ENCODE results near the gene CTIF.

CTIF gene

DNA sequence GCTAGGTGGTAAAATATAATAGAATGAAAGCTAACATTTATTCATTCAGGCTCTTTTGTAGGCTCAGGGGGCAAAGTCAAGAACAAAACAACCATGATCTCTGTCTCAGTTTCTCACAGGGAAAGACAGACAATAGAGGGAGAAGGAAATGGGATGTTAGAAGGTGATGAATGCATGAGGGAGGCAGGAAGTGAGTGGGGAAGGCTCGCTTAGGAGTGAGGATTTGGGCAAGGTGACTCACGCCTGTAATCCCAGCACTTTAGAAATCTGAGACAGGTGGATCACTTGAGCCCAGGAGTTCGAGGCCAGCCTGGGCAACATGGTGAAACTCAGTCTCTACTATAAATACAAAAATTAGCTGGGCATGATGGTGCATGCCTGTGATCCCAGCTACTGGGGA lies 88.4 kb downstream of the CTIF start:
- Histone ChIP-seq H3F3A (ENCODE audit: insufficient read depth) (peaks cover 14% of the 10 kb centered on the region), H2AFZ (ENCODE audit: low read depth, low read length, severe bottlenecking) (no peak overlapping the region), H3K27me3 (ENCODE audit: low read length) (no peaks in the 10 kb centered on the region), H3K36me3 (ENCODE audit: low read length) (no peaks in the 10 kb centered on the region), H4K20me1 (ENCODE audit: low read depth, low read length) (no peaks in the 10 kb centered on the region), H3K4me3 (ENCODE audit: insufficient read depth, low read length, poor library complexity, severe bottlenecking) (no peak overlapping the region), H3K9ac (ENCODE audit: low read length) (no peak overlapping the region), H3K9me3 (ENCODE audit: insufficient read depth, low read length) (no peaks in the 10 kb centered on the region), H3K9me2 (replicated peaks; ENCODE audit: insufficient read depth, low read length) (no peaks in the 10 kb centered on the region), H3K79me2 (ENCODE audit: insufficient read depth, low read length) (no peaks in the 10 kb centered on the region), H3K27ac (ENCODE audit: low read depth, low read length) (no peak overlapping the region), H3K4me2 (ENCODE audit: low read depth, low read length, poor library complexity, severe bottlenecking) (no peak overlapping the region)
- TF ChIP-seq, protein P1, sequence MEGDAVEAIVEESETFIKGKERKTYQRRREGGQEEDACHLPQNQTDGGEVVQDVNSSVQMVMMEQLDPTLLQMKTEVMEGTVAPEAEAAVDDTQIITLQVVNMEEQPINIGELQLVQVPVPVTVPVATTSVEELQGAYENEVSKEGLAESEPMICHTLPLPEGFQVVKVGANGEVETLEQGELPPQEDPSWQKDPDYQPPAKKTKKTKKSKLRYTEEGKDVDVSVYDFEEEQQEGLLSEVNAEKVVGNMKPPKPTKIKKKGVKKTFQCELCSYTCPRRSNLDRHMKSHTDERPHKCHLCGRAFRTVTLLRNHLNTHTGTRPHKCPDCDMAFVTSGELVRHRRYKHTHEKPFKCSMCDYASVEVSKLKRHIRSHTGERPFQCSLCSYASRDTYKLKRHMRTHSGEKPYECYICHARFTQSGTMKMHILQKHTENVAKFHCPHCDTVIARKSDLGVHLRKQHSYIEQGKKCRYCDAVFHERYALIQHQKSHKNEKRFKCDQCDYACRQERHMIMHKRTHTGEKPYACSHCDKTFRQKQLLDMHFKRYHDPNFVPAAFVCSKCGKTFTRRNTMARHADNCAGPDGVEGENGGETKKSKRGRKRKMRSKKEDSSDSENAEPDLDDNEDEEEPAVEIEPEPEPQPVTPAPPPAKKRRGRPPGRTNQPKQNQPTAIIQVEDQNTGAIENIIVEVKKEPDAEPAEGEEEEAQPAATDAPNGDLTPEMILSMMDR (IDR thresholded peaks at IDR 0.05; ENCODE audit: insufficient read depth, low read length, poor library complexity, severe bottlenecking): no peak
- TF ChIP-seq EZH2phosphoT487 (conservative IDR thresholded peaks at IDR 0.05; ENCODE audit: low read length): no peak

DNA sequence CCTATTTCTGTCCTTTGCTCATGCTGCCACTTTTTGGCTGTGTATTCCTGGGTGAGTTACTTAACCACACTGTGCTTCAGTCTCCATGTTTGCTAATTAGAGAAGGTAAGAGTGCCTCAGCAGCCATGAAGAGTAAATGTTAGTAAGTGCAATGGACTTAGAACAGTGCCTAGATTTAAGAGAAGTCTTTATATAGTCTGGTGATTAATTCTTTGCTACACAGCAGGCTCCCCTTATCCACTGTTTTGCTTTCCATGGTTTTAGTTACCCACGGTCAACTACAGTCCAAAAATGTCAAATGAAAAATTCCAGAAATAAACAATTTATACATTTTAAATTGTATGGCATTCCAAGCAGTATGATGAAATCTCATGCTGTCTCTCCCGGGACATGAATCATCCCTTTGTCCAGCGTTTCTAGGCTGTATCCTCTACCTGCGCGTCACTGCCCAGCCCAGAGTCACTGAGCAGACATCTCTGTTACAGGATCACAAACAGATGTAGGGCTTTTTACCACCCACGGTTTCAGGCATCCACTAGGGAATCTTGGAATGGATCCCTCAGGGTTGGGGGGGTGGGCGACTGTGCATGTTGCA lies 91.0 kb downstream of the CTIF start:
- Histone ChIP-seq H3K9me2 (replicated peaks; ENCODE audit: insufficient read depth, low read length) (no peaks in the 10 kb centered on the region), H3K27ac (ENCODE audit: low read depth, low read length) (no peak overlapping the region), H3K79me2 (ENCODE audit: insufficient read depth, low read length) (no peaks in the 10 kb centered on the region), H3K4me2 (ENCODE audit: low read depth, low read length, poor library complexity, severe bottlenecking) (no peak overlapping the region), H2AFZ (ENCODE audit: low read depth, low read length, severe bottlenecking) (no peak overlapping the region), H3K27me3 (ENCODE audit: low read length) (no peaks in the 10 kb centered on the region), H3K9me3 (ENCODE audit: insufficient read depth, low read length) (no peaks in the 10 kb centered on the region), H4K20me1 (ENCODE audit: low read depth, low read length) (no peaks in the 10 kb centered on the region), H3K36me3 (ENCODE audit: low read length) (no peaks in the 10 kb centered on the region), H3K9ac (ENCODE audit: low read length) (no peak overlapping the region), H3F3A (ENCODE audit: insufficient read depth) (no peaks in the 10 kb centered on the region), H3K4me3 (ENCODE audit: insufficient read depth, low read length, poor library complexity, severe bottlenecking) (no peak overlapping the region)
- TF ChIP-seq, protein P1 (IDR thresholded peaks at IDR 0.05; ENCODE audit: insufficient read depth, low read length, poor library complexity, severe bottlenecking): no peak
- TF ChIP-seq EZH2phosphoT487 (conservative IDR thresholded peaks at IDR 0.05; ENCODE audit: low read length): no peak

DNA sequence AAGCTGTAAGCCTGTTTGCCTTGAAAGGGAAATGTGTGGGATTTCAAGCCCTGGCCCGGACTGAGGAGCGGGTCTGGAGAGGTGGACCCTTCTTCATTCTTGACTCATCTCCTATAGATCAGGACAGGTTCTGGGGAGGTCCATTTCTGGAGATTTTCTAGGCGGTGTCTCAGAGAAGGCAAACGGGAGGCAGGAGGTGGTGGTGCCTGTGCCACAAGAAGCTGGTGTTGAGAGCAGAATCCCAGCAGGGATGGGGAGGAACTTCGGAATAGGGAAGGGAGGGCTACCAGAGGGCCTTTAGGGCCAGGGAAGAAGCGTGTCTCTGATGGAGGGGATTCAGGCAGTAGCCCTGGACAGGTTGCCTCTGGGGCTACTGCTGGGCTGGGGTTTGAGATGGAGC lies 93.0 kb downstream of the CTIF start:
- no peaks in the 10 kb centered on the region for H4K20me1 ChIP-seq (ENCODE audit: low read depth, low read length)
- no peak overlapping the region for H3K4me2 ChIP-seq (ENCODE audit: low read depth, low read length, poor library complexity, severe bottlenecking)
- H3K9ac ChIP-seq (ENCODE audit: low read length): no peak overlapping the region
- H3F3A ChIP-seq (ENCODE audit: insufficient read depth): no peaks in the 10 kb centered on the region
- H3K27ac ChIP-seq (ENCODE audit: low read depth, low read length): no peak overlapping the region
- H3K9me2 ChIP-seq (replicated peaks; ENCODE audit: insufficient read depth, low read length): no peaks in the 10 kb centered on the region
- H3K4me3 ChIP-seq (ENCODE audit: insufficient read depth, low read length, poor library complexity, severe bottlenecking): no peak overlapping the region
- no peaks in the 10 kb centered on the region for H3K36me3 ChIP-seq (ENCODE audit: low read length)
- H3K27me3 ChIP-seq (ENCODE audit: low read length): no peaks in the 10 kb centered on the region
- H3K9me3 ChIP-seq (ENCODE audit: insufficient read depth, low read length): no peaks in the 10 kb centered on the region
- no peak overlapping the region for H2AFZ ChIP-seq (ENCODE audit: low read depth, low read length, severe bottlenecking)
- H3K79me2 ChIP-seq (ENCODE audit: insufficient read depth, low read length): no peaks in the 10 kb centered on the region
- no peak for TF ChIP-seq EZH2phosphoT487 (conservative IDR thresholded peaks at IDR 0.05; ENCODE audit: low read length)
- TF ChIP-seq, protein P1 (IDR thresholded peaks at IDR 0.05; ENCODE audit: insufficient read depth, low read length, poor library complexity, severe bottlenecking): no peak
